HCT116 (cell line): ENCODE data around the gene NAB2.

Experiments
- CTCF ChIP-seq, 3 experiments: fragments of 200-600 bp in 1 of 3; sonication (generic) in 1 of 3; IDR thresholded peaks in 2 of 3; conservative IDR thresholded peaks in 1 of 3; 2 replicates each; pipeline ENCODE4 v1.5.1; 2012 to 2017; ENCODE audit warnings: low read depth in 2 of 3, low read length in 2 of 3, antibody characterized with exemption in 1 of 3, borderline replicate concordance in 1 of 3, control low read depth in 1 of 3, mild to moderate bottlenecking in 1 of 3, mixed read lengths in 1 of 3, mixed run types in 1 of 3, moderate library complexity in 1 of 3; ENCODE audit not compliant: insufficient read depth in 1 of 3
- POLR2A ChIP-seq: IDR thresholded peaks from 2 replicates; pipeline ENCODE4 v1.7.0; 2011; ENCODE audit warnings: borderline replicate concordance; ENCODE audit not compliant: insufficient read depth, insufficient read length; ENCODE audit errors: extremely low read depth
- POLR2AphosphoS5 ChIP-seq: IDR thresholded peaks from 2 replicates; pipeline ENCODE4 v1.6.1; 2011; ENCODE audit warnings: mild to moderate bottlenecking, low read depth, low read length, moderate library complexity
- RAD21 ChIP-seq: IDR thresholded peaks from 2 replicates; pipeline ENCODE4 v1.6.1; 2012; ENCODE audit warnings: low read depth, mild to moderate bottlenecking
- SIN3A ChIP-seq: IDR thresholded peaks from 2 replicates; pipeline ENCODE4 v1.6.1; 2012; ENCODE audit warnings: low read depth

- TF ChIP-seq CTCF (IDR thresholded peaks at IDR 0.05 in 2 of 3, conservative IDR thresholded peaks at IDR 0.05 in 1 of 3; ENCODE audit: borderline replicate concordance in 1 of 3, insufficient read depth in 1 of 3, low read depth in 2 of 3, low read length in 2 of 3) (no peak), SIN3A (no peak), POLR2AphosphoS5 (no peak), POLR2A (no peak), RAD21 (no peak)
Observed at GRCh38 chr12:57103856-57104255, 14.9 kb downstream of the NAB2 start.
